ENCODE results near the gene CTU2. TPM values are rescaled to one million over a fixed set of nuclear protein-coding genes. Genes with fewer than 3 reads are reported as not detected.

The CTU2 gene
- total RNA-seq, 1 donor from 2014 or later = 18.3 TPM

GRCh38 chr16:88755745-88756443, 49.6 kb downstream of the CTU2 start:
- Mint-ChIP-seq H3K9me3 (ENCODE audit: unreplicated experiment) (no peaks in the 10 kb centered on the region), H3K36me3 (ENCODE audit: low read depth, unreplicated experiment) (peaks cover 5% of the 10 kb centered on the region), H3K27ac (ENCODE audit: unreplicated experiment) (peak overlapping the region; percentile 66), H3K4me1 (ENCODE audit: low read depth, unreplicated experiment) (peaks cover 24% of the 10 kb centered on the region), H3K4me3 (ENCODE audit: unreplicated experiment) (no peak overlapping the region), H3K27me3 (ENCODE audit: low read depth, unreplicated experiment) (no peaks in the 10 kb centered on the region)
- Histone ChIP-seq H4K20me1 (ENCODE audit: insufficient read depth, low read length) (peaks cover 93% of the 10 kb centered on the region), H3K27ac (ENCODE audit: low read depth, low read length) (no peak overlapping the region), H3K4me3 (ENCODE audit: insufficient read depth, low read depth, low read length) (no peak overlapping the region), H3K79me2 (ENCODE audit: insufficient read depth, low read length) (peaks cover 89% of the 10 kb centered on the region), H3K4me1 (ENCODE audit: insufficient read depth, low read length) (peaks cover 40% of the 10 kb centered on the region), H2AFZ (ENCODE audit: low read depth, low read length) (no peak overlapping the region), H3K36me3 (ENCODE audit: insufficient read depth, low read length) (peaks cover 5% of the 10 kb centered on the region), H3K9me3 (ENCODE audit: insufficient read depth, low read depth, low read length) (no peaks in the 10 kb centered on the region), H3K9ac (ENCODE audit: low read length) (no peak overlapping the region), H3K27me3 (ENCODE audit: insufficient read depth, low read length) (no peaks in the 10 kb centered on the region), H3K4me2 (ENCODE audit: low read length) (peak overlapping the region; percentile 71)
- no peak for TF ChIP-seq CTCF (IDR thresholded peaks at IDR 0.05; ENCODE audit: insufficient read depth, low read depth, low read length)
- no peak for TF ChIP-seq EZH2 (IDR thresholded peaks at IDR 0.05; ENCODE audit: insufficient read depth, low read length)
- FAIRE-seq (no peak), DNase-seq (ENCODE audit: low read depth) (no peak)

- no peak overlapping the region for H2AFZ ChIP-seq (ENCODE audit: low read depth, low read length)
- no peaks in the 10 kb centered on the region for H3K9me3 Mint-ChIP-seq (ENCODE audit: unreplicated experiment)
- FAIRE-seq = no peak
- no peaks in the 10 kb centered on the region for H3K9me3 ChIP-seq (ENCODE audit: insufficient read depth, low read depth, low read length)
- peaks cover 30% of the 10 kb centered on the region for H3K4me1 Mint-ChIP-seq (ENCODE audit: low read depth, unreplicated experiment)
- peak overlapping the region; percentile 72 for H3K27ac Mint-ChIP-seq (ENCODE audit: unreplicated experiment)
- H3K36me3 Mint-ChIP-seq (ENCODE audit: low read depth, unreplicated experiment) = peaks cover 5% of the 10 kb centered on the region
- peak overlapping the region; percentile 37 for H3K4me3 Mint-ChIP-seq (ENCODE audit: unreplicated experiment)
- H3K27ac ChIP-seq (ENCODE audit: low read depth, low read length) = no peak overlapping the region
- peaks cover 43% of the 10 kb centered on the region for H3K4me1 ChIP-seq (ENCODE audit: insufficient read depth, low read length)
- H3K27me3 ChIP-seq (ENCODE audit: insufficient read depth, low read length) = no peaks in the 10 kb centered on the region
- H4K20me1 ChIP-seq (ENCODE audit: insufficient read depth, low read length) = peaks cover 96% of the 10 kb centered on the region
- no peak for TF ChIP-seq CTCF (IDR thresholded peaks at IDR 0.05; ENCODE audit: insufficient read depth, low read depth, low read length)
- no peak overlapping the region for H3K4me2 ChIP-seq (ENCODE audit: low read length)
- H3K27me3 Mint-ChIP-seq (ENCODE audit: low read depth, unreplicated experiment) = no peaks in the 10 kb centered on the region
- no peak overlapping the region for H3K9ac ChIP-seq (ENCODE audit: low read length)
- no peaks in the 10 kb centered on the region for H3K36me3 ChIP-seq (ENCODE audit: insufficient read depth, low read length)
- no peak overlapping the region for H3K4me3 ChIP-seq (ENCODE audit: insufficient read depth, low read depth, low read length)
- H3K79me2 ChIP-seq (ENCODE audit: insufficient read depth, low read length) = peaks cover 92% of the 10 kb centered on the region
- no peak for DNase-seq (ENCODE audit: low read depth)
Measured at GRCh38 chr16:88758227-88758943, 52.1 kb downstream of the CTU2 start.

- peaks cover 31% of the 10 kb centered on the region for H3K4me1 Mint-ChIP-seq (ENCODE audit: low read depth, unreplicated experiment)
- H3K27ac Mint-ChIP-seq (ENCODE audit: unreplicated experiment) = peak overlapping the region; percentile 69
- no peak overlapping the region for H3K9ac ChIP-seq (ENCODE audit: low read length)
- FAIRE-seq (no peak), DNase-seq (ENCODE audit: low read depth) (no peak)
- H2AFZ ChIP-seq (ENCODE audit: low read depth, low read length) = no peak overlapping the region
- H3K27ac ChIP-seq (ENCODE audit: low read depth, low read length) = no peak overlapping the region
- no peak overlapping the region for H3K4me3 ChIP-seq (ENCODE audit: insufficient read depth, low read depth, low read length)
- no peaks in the 10 kb centered on the region for H3K27me3 Mint-ChIP-seq (ENCODE audit: low read depth, unreplicated experiment)
- peaks cover 96% of the 10 kb centered on the region for H4K20me1 ChIP-seq (ENCODE audit: insufficient read depth, low read length)
- TF ChIP-seq EZH2 (IDR thresholded peaks at IDR 0.05; ENCODE audit: insufficient read depth, low read length) = no peak
- TF ChIP-seq CTCF (IDR thresholded peaks at IDR 0.05; ENCODE audit: insufficient read depth, low read depth, low read length) = no peak
- H3K36me3 ChIP-seq (ENCODE audit: insufficient read depth, low read length) = no peaks in the 10 kb centered on the region
- H3K4me2 ChIP-seq (ENCODE audit: low read length) = no peak overlapping the region
- peaks cover 5% of the 10 kb centered on the region for H3K36me3 Mint-ChIP-seq (ENCODE audit: low read depth, unreplicated experiment)
- H3K9me3 ChIP-seq (ENCODE audit: insufficient read depth, low read depth, low read length) = no peaks in the 10 kb centered on the region
- peaks cover 92% of the 10 kb centered on the region for H3K79me2 ChIP-seq (ENCODE audit: insufficient read depth, low read length)
- H3K9me3 Mint-ChIP-seq (ENCODE audit: unreplicated experiment) = no peaks in the 10 kb centered on the region
- H3K27me3 ChIP-seq (ENCODE audit: insufficient read depth, low read length) = no peaks in the 10 kb centered on the region
- H3K4me1 ChIP-seq (ENCODE audit: insufficient read depth, low read length) = peaks cover 47% of the 10 kb centered on the region
- H3K4me3 Mint-ChIP-seq (ENCODE audit: unreplicated experiment) = peak overlapping the region; percentile 37
Measured at GRCh38 chr16:88758944-88759244, 52.6 kb downstream of the CTU2 start.

All from astrocyte (in vitro differentiated cells and primary cell).